ENCODE results near the gene KMT2C. TPM values are rescaled to one million over a fixed set of nuclear protein-coding genes. Genes with fewer than 3 reads are reported as not detected.
"Not testable (repeated sequence)": the region's sequence is repeated elsewhere in the genome, so short reads cannot be mapped to it uniquely, and the experiment has no call there.

The KMT2C gene
- total and polyA plus RNA-seq, 2 of the 13 experiments (the other 11 are each of a cell fraction or from before 2014, with no cell fraction given) = 7.1 to 14.4 TPM

GRCh38 chr7:152432735-152433134 lies 3.1 kb downstream of the KMT2C start:
- intact Hi-C loops (cut with micrococcal nuclease; ENCODE audit: unreplicated experiment) = loop anchor here (2.0 kb wide), 1 partner anchor 274 kb away; no protein-coding TSS in a partner anchor
- H3K9me3 ChIP-seq (ENCODE audit: low read length); H2AFZ ChIP-seq (ENCODE audit: low read length); ATAC-seq; DNase-seq (ENCODE audit: low spot score); H3K27me3 ChIP-seq (ENCODE audit: control insufficient read depth in 1 of 2, insufficient read depth in 2 of 2, low read length in 2 of 2); in situ Hi-C loops (cut with HindIII; ENCODE audit: extremely low pct_ligation_motif_present, low pct_unique_long_range_greater_than_20kb); H3K9ac ChIP-seq (ENCODE audit: insufficient read depth, low read depth, low read length); H3K27ac ChIP-seq (ENCODE audit: extremely low read length, insufficient read depth, low read length); FAIRE-seq; BruUV-seq (replicated peaks); CTCF ChIA-PET (ENCODE audit: low intra/inter-chr PET ratio, low total read pairs); H3K36me3 ChIP-seq (replicated peaks in 1 of 2; ENCODE audit: control insufficient read depth in 1 of 2, insufficient read depth in 2 of 2, low read length in 2 of 2): not testable (repeated sequence)
- H3K4me3 ChIP-seq (replicated peaks in 1 of 3; ENCODE audit: insufficient read depth in 1 of 3, low read depth in 2 of 3, low read length in 3 of 3) = peak overlapping the region; percentile 73 to 83 (median 75); a peak in 3 of 6 replicates
- POLR2A ChIA-PET = interaction anchor here (1.0 kb wide), 1 partner anchor 18 kb away, joined by 3 read pairs; no protein-coding TSS in a partner anchor
- peak overlapping the region; percentile 77 for H3K4me2 ChIP-seq (ENCODE audit: low read depth, low read length)
- H3K4me1 ChIP-seq (ENCODE audit: insufficient read depth, low read length) = peaks cover 23% of the 10 kb centered on the region
- peaks cover 10% of the 10 kb centered on the region for H4K20me1 ChIP-seq (ENCODE audit: insufficient read depth, low read length)
- peaks cover 67% of the 10 kb centered on the region for H3K79me2 ChIP-seq (ENCODE audit: insufficient read depth, low read length)
- TF ChIP-seq ZBTB38 (CRISPR knock-in tag; IDR thresholded peaks at IDR 0.05) = 0 out of 2 replicates have a peak, but pooled peaks have one; percentile 35
- WGBS (ENCODE audit: low lambda C conversion rate) = 88% methylated on average over 10 of the region's 10 CpGs

GRCh38 chr7:152430854-152431253 lies 4.9 kb downstream of the KMT2C start:
- FAIRE-seq (no peak), DNase-seq (ENCODE audit: low spot score) (no peak), ATAC-seq (no peak)
- Histone ChIP-seq H3K79me2 (ENCODE audit: insufficient read depth, low read length) (peaks cover 85% of the 10 kb centered on the region), H3K9me3 (ENCODE audit: low read length) (no peaks in the 10 kb centered on the region), H3K4me2 (ENCODE audit: low read depth, low read length) (no peak overlapping the region), H3K4me1 (ENCODE audit: insufficient read depth, low read length) (peaks cover 13% of the 10 kb centered on the region), H3K4me3 (replicated peaks in 1 of 3; ENCODE audit: insufficient read depth in 1 of 3, low read depth in 2 of 3, low read length in 3 of 3) (no peak overlapping the region), H3K9ac (ENCODE audit: insufficient read depth, low read depth, low read length) (no peak overlapping the region), H3K36me3 (replicated peaks in 1 of 2; ENCODE audit: control insufficient read depth in 1 of 2, insufficient read depth in 2 of 2, low read length in 2 of 2) (no peaks in the 10 kb centered on the region), H3K27ac (ENCODE audit: extremely low read length, insufficient read depth, low read length) (no peak overlapping the region), H4K20me1 (ENCODE audit: insufficient read depth, low read length) (peaks cover 23% of the 10 kb centered on the region), H2AFZ (ENCODE audit: low read length) (no peak overlapping the region), H3K27me3 (ENCODE audit: control insufficient read depth in 1 of 2, insufficient read depth in 2 of 2, low read length in 2 of 2) (no peaks in the 10 kb centered on the region)
- TF ChIP-seq ZBTB21 (CRISPR knock-in tag; IDR thresholded peaks at IDR 0.05) (no peak), KAT2B (IDR thresholded peaks at IDR 0.05; ENCODE audit: borderline replicate concordance, low read depth, low read length) (no peak), ISX (CRISPR knock-in tag; conservative IDR thresholded peaks at IDR 0.05) (no peak), ZNF616 (CRISPR knock-in tag; IDR thresholded peaks at IDR 0.05; ENCODE audit: low read depth) (no peak), MED13 (CRISPR knock-in tag; IDR thresholded peaks at IDR 0.05) (no peak), CENPT (CRISPR knock-in tag; IDR thresholded peaks at IDR 0.05; ENCODE audit: low read depth) (no peak), RELA (CRISPR knock-in tag; IDR thresholded peaks at IDR 0.05) (no peak), LCORL (IDR thresholded peaks at IDR 0.05) (no peak), LCORL (CRISPR knock-in tag; IDR thresholded peaks at IDR 0.05) (no peak), ZBTB25 (CRISPR knock-in tag; IDR thresholded peaks at IDR 0.05) (no peak), ZBTB3 (CRISPR knock-in tag; IDR thresholded peaks at IDR 0.05; ENCODE audit: borderline replicate concordance, low read depth) (no peak), POLR2AphosphoS2 (IDR thresholded peaks at IDR 0.05; ENCODE audit: low read depth, low read length) (no peak)
- in situ Hi-C loops (cut with HindIII; ENCODE audit: extremely low pct_ligation_motif_present, low pct_unique_long_range_greater_than_20kb) (no loop called here), intact Hi-C loops (cut with micrococcal nuclease; ENCODE audit: unreplicated experiment) (no loop called here)
- ChIA-PET POLR2A (no interaction called here), CTCF (ENCODE audit: low intra/inter-chr PET ratio, low total read pairs) (no interaction called here)
- no TSS peak for BruUV-seq (replicated peaks)
- WGBS (ENCODE audit: low lambda C conversion rate) = over 99% methylated on average over 3 of the region's 3 CpGs

DNA sequence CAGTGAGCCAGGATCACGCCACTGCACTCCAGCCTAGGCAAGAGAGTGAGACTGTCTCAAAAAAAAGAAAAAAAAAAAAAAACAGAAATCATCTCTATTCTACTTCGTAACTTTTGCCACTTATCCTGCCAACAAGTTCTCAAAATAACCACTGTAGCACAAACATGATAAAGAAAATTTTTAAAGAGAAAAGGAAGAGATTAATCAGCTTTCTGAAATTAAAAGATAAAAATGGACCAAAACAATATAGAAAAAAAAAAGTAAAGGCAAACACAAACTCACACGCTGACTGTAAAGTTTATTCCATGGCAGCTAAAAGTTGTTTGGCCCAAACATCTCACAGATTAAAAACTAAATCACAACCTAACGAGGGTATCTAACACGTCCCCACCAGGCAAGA lies 5.7 kb downstream of the KMT2C start:
- Histone ChIP-seq H3K79me2 (ENCODE audit: insufficient read depth, low read length) (peaks cover 92% of the 10 kb centered on the region), H4K20me1 (ENCODE audit: insufficient read depth, low read length) (peaks cover 23% of the 10 kb centered on the region), H3K4me1 (ENCODE audit: insufficient read depth, low read length) (peaks cover 20% of the 10 kb centered on the region)
- H3K36me3 ChIP-seq (replicated peaks in 1 of 2; ENCODE audit: control insufficient read depth in 1 of 2, insufficient read depth in 2 of 2, low read length in 2 of 2); POLR2A ChIA-PET; intact Hi-C loops (cut with micrococcal nuclease; ENCODE audit: unreplicated experiment); BruUV-seq (replicated peaks); H3K4me3 ChIP-seq (replicated peaks in 1 of 3; ENCODE audit: insufficient read depth in 1 of 3, low read depth in 2 of 3, low read length in 3 of 3); H3K9ac ChIP-seq (ENCODE audit: insufficient read depth, low read depth, low read length); H2AFZ ChIP-seq (ENCODE audit: low read length); H3K4me2 ChIP-seq (ENCODE audit: low read depth, low read length); DNase-seq (ENCODE audit: low spot score); H3K9me3 ChIP-seq (ENCODE audit: low read length); CTCF ChIA-PET (ENCODE audit: low intra/inter-chr PET ratio, low total read pairs); H3K27ac ChIP-seq (ENCODE audit: extremely low read length, insufficient read depth, low read length); FAIRE-seq; H3K27me3 ChIP-seq (ENCODE audit: control insufficient read depth in 1 of 2, insufficient read depth in 2 of 2, low read length in 2 of 2); in situ Hi-C loops (cut with HindIII; ENCODE audit: extremely low pct_ligation_motif_present, low pct_unique_long_range_greater_than_20kb); ATAC-seq: not testable (repeated sequence)
- 93% methylated on average over 5 of the region's 5 CpGs for WGBS (ENCODE audit: low lambda C conversion rate)
